GM10266 (cell line): ENCODE data around the gene DNAJC16.
"Not testable (repeated sequence)": the region's sequence is repeated elsewhere in the genome, so short reads cannot be mapped to it uniquely, and the experiment has no call there.

Source experiments
- DNase-seq: peaks from one replicate; pipeline ENCODE4 v3.0.0; 2012; ENCODE audit errors: extremely low spot score
- CTCF ChIP-seq: IDR thresholded peaks from 2 replicates; pipeline ENCODE4 v1.5.1; 2012; ENCODE audit warnings: mild to moderate bottlenecking, low read depth; ENCODE audit not compliant: control insufficient read depth, insufficient read depth; ENCODE audit errors: missing control alignments

The DNAJC16 gene

DNA sequence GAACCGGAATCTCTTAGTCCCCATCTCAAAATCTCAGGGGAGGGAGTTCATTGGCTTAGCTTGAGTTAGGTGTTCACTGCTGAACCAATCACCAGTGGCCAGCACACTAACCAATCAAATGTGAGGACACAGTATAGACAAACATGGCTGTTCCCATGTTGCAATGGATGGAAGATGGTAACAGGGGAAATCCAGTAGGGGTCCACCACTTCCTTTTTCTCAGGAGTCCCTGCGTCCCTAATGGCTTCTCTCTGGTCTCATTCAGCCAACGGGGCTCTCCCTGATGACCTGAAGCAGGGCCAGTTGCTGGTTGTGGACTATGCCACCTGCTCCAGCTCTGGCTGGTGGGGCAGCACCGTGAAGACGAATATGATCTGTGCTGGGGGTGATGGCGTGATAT, 41.0 kb upstream of the DNAJC16 start:
- no peak for TF ChIP-seq CTCF
- DNase-seq = no peak

DNA sequence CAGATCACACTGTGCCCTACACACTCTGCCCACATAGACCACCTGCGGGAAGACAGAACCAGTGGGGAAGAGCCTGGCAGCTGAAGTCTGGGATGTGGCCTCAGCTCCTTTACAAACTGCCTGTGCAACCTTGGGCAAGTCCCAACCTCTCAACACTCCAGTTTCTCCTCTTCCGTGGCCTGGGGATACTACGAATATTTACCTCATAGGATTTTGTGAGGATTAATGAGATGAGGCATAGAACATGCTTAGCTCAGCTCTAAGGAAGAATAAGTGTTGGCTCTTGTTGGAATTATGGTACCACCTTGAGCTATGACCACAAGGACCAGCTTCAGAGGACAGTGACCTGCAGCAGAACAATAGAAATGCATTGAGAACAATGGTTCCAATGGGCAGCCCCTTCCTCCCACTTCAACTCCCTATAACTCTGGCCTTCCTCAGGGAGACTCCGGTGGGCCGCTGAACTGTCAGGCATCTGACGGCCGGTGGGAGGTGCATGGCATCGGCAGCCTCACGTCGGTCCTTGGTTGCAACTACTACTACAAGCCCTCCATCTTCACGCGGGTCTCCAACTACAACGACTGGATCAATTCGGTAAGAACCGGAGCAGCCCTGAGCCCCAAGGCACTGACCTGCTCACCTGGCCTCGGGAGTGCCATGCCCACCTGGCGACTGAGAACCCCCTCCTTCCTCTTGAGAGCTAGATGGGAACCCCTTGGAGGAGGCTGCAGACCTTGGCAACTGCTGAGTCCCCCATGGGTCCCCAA, 39.6 kb upstream of the DNAJC16 start:
- not testable (repeated sequence) for DNase-seq

DNA sequence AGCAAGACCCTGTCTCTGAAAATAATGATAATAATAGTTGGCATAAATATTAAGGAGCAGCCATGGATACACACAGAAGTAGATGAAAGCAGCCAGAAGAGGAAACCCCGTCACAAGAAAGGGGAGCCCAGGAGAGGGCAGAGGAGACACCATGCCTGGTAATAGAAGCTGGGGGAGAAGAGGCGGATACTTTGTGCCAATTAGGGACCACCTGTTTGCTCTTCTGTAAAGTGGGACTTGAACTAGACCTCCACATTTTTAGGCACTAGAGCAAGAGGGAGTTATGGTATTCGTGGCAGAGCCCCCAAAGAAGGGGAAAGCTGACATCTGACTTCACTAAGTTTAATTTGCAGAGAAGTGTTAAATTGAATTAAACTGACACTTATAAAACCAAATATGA, 38.3 kb upstream of the DNAJC16 start:
- DNase-seq = no peak
- no peak for TF ChIP-seq CTCF

DNA sequence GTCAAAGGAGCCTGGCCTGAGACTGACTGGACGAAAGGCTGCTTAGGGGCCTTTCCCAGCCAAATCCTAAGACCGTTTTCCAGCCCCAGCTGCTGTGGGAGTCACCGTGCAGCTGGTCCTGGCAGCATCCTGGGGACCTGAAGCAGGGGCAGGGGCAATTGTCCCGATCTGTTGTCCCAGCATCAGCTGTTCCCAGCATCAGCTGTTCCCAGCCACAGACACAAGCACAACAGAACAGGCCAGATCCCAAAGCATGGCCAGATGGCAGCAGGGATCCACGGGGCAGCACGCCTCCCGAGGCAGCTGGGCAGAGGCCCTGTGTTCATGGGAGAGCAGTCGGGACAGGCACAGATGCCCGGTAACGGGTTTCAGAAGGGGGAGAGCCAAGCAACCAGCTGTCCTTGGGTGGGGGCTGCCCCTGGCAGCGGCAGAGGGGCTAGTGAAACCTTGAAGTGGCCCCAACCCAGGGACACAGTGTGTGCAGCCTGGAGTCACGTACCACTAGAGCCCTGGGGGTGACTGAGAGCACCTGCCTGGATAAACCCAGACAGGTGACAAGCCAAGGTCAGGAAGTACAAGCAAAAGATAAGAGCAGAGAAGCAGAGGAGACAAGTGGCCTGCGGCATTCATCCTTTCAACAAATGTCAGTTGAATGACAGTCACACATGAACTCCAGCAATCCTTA, 37.5 kb upstream of the DNAJC16 start:
- no peak for DNase-seq

DNA sequence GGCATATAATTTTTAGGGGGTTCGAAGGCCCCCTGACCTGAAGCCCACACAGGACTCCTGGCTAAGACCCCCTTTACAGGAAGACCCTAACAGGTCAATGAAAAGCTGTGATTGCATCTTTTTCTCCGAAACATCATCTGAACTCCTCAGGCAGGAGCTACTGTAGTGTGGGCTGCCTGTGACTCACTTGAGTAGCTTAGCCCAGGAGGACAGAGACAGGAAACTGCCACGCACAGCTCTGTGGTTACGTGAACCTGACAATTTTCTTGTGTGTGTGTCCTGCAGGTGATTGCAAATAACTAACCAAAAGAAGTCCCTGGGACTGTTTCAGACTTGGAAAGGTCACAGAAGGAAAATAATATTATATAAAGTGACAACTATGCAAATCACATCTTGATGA, 35.6 kb upstream of the DNAJC16 start:
- not testable (repeated sequence) for DNase-seq

More for the DNA sequence above, 37.5 kb upstream of the DNAJC16 start:
- TF ChIP-seq CTCF = no peak

DNA sequence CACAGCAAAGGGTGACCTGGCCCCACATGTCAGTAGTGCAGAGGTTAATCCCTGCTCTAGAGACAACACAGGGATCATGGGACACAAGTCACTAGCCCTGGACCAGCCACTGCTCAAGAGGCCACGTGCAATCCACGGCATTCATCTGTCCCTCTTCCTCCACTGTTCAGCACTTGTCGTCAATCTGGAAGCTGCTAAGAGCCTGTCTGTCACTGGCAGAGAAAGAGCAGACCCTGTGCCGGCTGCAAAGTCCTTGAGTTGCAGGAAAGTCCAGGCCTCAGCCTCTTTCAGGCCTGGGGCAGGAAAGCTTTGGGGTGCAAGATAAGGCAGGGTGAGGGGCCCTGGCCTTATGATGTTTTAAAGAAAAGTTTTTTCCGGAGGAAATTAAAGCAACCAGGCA, 34.1 kb upstream of the DNAJC16 start:
- TF ChIP-seq CTCF = no peak
- no peak for DNase-seq

DNA sequence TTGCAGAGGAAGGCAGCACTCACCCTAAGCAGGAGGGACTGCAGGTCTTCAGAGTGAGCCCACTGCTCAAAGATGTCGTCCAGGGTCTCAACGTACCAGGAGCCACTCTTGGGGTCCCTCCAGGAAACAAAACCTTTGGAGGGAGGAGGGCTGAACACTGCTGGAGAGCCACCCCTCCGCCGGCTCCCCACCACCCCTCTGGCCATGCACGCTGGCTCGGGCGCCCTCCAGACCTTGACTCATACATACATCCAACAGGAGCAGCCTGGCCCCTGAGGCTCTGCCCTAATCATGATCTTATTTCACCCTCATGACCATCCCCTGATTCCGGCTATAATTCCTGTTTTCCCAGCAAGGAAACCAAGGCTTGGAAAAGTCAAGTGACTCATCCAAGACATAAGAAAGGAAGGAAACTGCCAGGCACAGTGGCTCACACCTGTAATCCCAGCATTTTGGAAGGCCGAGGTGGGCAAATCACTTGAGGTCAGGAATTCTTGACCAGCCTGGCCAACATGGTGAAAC, 32.7 kb upstream of the DNAJC16 start:
- TF ChIP-seq CTCF = no peak
- DNase-seq = no peak

GRCh38 chr1:15500184-15501178, 26.2 kb upstream of the DNAJC16 start:
- no peak for TF ChIP-seq CTCF
- DNase-seq = no peak
